Smooth muscle cell (in vitro differentiated cells): ENCODE results near the gene SBSN. TPM values are rescaled to one million over a fixed set of nuclear protein-coding genes. Genes with fewer than 3 reads are reported as not detected.

Source experiments
- DNase-seq: peaks from one replicate; lab custom pipeline; 2025; ENCODE audit not compliant: unreplicated experiment; lab: John Stamatoyannopoulos, UW
- H2AFZ ChIP-seq: fragments of 200-600 bp; sonication (generic); 2 replicates; pipeline ENCODE4 v1.6.0; 2016; ENCODE audit warnings: antibody characterized with exemption, low read depth, mild to moderate bottlenecking
- H3F3A ChIP-seq: fragments of 200-600 bp; sonication (generic); 2 replicates; pipeline ENCODE4 v1.6.0; 2017; ENCODE audit warnings: antibody characterized with exemption, low read depth
- H3K27ac ChIP-seq: fragments of 200-600 bp; sonication (generic); 2 replicates; pipeline ENCODE4 v1.5.1; 2016; ENCODE audit warnings: low read depth, mild to moderate bottlenecking
- H3K27me3 ChIP-seq: fragments of 200-600 bp; sonication (generic); 2 replicates; pipeline ENCODE4 v1.6.1; 2016; ENCODE audit warnings: low read depth, mild to moderate bottlenecking
- H3K36me3 ChIP-seq: fragments of 200-600 bp; sonication (generic); 2 replicates; pipeline ENCODE4 v1.5.1; 2016; ENCODE audit warnings: low read depth
- H3K4me1 ChIP-seq: fragments of 200-600 bp; sonication (generic); 2 replicates; pipeline ENCODE4 v1.5.1; 2016; ENCODE audit warnings: low read depth
- H3K4me2 ChIP-seq: fragments of 200-600 bp; sonication (generic); 2 replicates; pipeline ENCODE4 v1.6.0; 2016; ENCODE audit warnings: mild to moderate bottlenecking
- H3K4me3 ChIP-seq: fragments of 200-600 bp; sonication (generic); 2 replicates; pipeline ENCODE4 v1.5.1; 2016; ENCODE audit warnings: mild to moderate bottlenecking
- H3K79me2 ChIP-seq: fragments of 200-600 bp; sonication (generic); 2 replicates; pipeline ENCODE4 v1.6.0; 2016; ENCODE audit warnings: low read depth, mild to moderate bottlenecking
- H3K9ac ChIP-seq: fragments of 200-600 bp; sonication (generic); 2 replicates; pipeline ENCODE4 v1.6.0; 2016; ENCODE audit warnings: low read depth
- H3K9me3 ChIP-seq: fragments of 200-600 bp; sonication (generic); replicated peaks from 2 replicates; pipeline ENCODE4 v1.5.1; 2016; ENCODE audit warnings: low read depth
- H4K20me1 ChIP-seq: fragments of 200-600 bp; sonication (generic); 2 replicates; pipeline ENCODE4 v1.6.0; 2016; ENCODE audit warnings: low read depth
- WGBS: methylation state at CpG from one replicate; pipeline ENCODE4 v1.1.7; 2016; ENCODE audit warnings: low lambda C conversion rate; 5-methylcytosine and 5-hydroxymethylcytosine counted together
- polyA plus RNA-seq: library from polyadenylated mRNA; unstranded; fragments of >200 nt; fragmentation: Nextera tagmentation; extraction: Ambion mirVana; gene quantifications from 2 replicates; pipeline ENCODE4 v1.2.1, GENCODE V29; 2016
- total RNA-seq: library from RNA; depleted of rRNA; stranded (reverse); fragments of >200 nt; gene quantifications from 2 replicates; pipeline ENCODE4 v1.2.3, GENCODE V29; 2014
- TF ChIP-seq, protein P1 (sequence below): fragments of 200-600 bp; sonication (generic); IDR thresholded peaks from 2 replicates; pipeline ENCODE4 v1.5.1; 2017; ENCODE audit warnings: borderline replicate concordance, mild to moderate bottlenecking, antibody characterized with exemption; ENCODE audit not compliant: insufficient read depth, poor library complexity, severe bottlenecking

The SBSN gene
- total and polyA plus RNA-seq, 2 experiments from 2014 or later = 11.7 to 19.8 TPM

DNA sequence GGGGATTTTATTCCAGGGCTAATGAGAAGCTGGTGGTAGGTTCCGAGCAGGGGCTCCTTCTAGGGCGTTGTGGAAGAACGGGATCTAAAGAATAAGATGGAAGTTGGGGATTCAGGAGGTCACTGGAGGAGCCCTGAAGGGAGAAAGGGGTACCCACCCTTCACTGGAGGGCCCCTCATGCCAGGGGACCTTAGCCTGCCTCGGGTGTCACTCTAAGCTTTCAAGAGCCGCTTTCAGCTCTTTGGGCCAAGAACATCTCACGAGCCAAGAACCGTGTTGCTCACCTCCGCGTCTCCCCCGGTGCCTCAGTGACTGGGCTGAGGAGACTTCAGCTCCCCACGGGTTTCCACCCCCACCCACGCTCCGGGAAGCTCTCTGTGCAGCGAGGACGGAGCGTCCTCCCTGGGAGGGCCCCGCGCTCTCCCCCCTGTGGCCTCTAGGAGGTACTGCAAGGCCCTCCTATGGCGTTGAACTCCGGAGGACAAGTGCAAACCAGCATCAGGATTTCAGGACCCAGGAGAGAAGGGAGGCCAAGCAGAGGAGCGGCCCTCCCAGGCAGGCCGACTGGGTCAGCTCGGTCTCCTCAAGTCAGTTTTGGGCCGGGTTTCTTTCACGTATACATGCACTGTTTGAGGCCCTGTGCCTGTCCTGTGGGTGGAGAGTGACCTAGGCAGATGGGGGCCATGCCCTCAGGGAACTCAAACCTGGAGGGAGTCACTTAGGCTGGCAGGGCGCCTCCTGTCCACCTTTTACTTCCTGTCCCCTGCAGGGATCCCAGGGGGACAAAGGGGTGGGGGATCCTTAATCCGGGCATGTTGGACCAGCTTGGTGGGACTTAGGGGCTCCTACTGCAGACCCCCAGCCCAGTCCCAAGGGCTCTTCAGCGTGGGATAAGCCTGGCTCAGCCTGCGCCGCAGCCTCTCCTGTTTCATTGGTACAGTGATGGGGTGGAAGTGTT lies 32.7 kb downstream of the SBSN start:
- Histone ChIP-seq H3K79me2 (no peaks in the 10 kb centered on the region), H3K27ac (no peak overlapping the region), H3K9ac (no peak overlapping the region), H3K4me1 (no peaks in the 10 kb centered on the region), H3K36me3 (no peaks in the 10 kb centered on the region), H4K20me1 (no peaks in the 10 kb centered on the region), H3K4me2 (peak overlapping the region; percentile 72), H3K9me3 (no peaks in the 10 kb centered on the region), H3K4me3 (no peak overlapping the region), H3K27me3 (no peaks in the 10 kb centered on the region), H3F3A (no peaks in the 10 kb centered on the region), H2AFZ (peak overlapping the region; percentile 33)
- WGBS = 33% methylated on average over 30 of the region's 30 CpGs
- DNase-seq = peak; percentile 17
- TF ChIP-seq, protein P1, sequence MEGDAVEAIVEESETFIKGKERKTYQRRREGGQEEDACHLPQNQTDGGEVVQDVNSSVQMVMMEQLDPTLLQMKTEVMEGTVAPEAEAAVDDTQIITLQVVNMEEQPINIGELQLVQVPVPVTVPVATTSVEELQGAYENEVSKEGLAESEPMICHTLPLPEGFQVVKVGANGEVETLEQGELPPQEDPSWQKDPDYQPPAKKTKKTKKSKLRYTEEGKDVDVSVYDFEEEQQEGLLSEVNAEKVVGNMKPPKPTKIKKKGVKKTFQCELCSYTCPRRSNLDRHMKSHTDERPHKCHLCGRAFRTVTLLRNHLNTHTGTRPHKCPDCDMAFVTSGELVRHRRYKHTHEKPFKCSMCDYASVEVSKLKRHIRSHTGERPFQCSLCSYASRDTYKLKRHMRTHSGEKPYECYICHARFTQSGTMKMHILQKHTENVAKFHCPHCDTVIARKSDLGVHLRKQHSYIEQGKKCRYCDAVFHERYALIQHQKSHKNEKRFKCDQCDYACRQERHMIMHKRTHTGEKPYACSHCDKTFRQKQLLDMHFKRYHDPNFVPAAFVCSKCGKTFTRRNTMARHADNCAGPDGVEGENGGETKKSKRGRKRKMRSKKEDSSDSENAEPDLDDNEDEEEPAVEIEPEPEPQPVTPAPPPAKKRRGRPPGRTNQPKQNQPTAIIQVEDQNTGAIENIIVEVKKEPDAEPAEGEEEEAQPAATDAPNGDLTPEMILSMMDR = peak; percentile 96

DNA sequence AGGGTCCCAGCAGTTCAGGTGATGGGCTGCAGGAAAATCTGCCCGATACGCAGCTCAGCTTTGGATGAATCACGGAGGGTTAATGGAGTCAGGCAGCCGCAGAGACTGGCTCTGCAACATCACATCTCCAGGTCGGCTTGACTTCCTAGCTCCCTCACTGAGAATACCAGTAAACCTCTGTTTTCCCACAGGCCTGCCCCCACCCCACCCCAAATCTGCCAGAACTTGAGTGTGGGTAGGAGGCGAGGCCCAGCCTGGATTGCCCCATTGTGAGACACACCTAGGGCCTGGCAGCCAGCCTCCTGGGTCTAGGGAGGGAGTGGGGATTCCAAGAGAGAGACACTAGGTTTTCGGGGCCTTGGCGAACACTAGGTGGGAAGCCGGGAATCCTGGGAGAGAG lies 34.1 kb downstream of the SBSN start:
- Histone ChIP-seq H3K4me3 (no peak overlapping the region), H3K9ac (no peak overlapping the region), H3K4me2 (no peak overlapping the region), H3K36me3 (no peaks in the 10 kb centered on the region), H4K20me1 (no peaks in the 10 kb centered on the region), H3K79me2 (no peaks in the 10 kb centered on the region), H3K27me3 (no peaks in the 10 kb centered on the region), H3K9me3 (no peaks in the 10 kb centered on the region), H2AFZ (no peak overlapping the region), H3K27ac (no peak overlapping the region), H3K4me1 (no peaks in the 10 kb centered on the region), H3F3A (no peaks in the 10 kb centered on the region)
- 87% methylated on average over 9 of the region's 9 CpGs for WGBS
- TF ChIP-seq, protein P1 = no peak
- DNase-seq = no peak

DNA sequence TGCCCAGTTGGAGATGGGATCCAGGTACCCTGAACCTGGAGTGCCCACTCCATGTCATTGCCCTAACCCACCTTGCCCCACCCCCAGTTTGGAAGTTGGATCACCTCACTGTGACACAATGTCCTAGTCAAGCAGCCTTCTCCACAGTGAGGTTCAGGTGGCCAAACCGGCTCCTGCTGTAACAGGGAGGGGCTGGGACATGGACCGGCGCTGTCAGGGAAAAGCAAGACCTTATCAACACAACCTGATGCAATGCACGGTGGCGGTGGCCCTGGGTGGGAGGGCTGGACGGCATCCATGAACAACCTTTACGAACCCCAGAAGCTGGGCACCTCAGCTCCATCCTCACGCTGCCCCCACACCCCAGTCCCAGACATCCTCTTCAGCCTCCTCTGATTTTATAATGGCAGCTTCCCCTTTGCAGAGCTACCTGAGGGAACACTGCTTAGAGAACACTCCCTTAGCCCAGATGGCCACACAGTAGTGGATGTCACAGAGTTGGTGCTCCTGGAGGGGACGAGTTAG lies 36.2 kb downstream of the SBSN start:
- TF ChIP-seq, protein P1 = no peak
- Histone ChIP-seq H4K20me1 (no peaks in the 10 kb centered on the region), H3K9ac (no peak overlapping the region), H3K27me3 (no peaks in the 10 kb centered on the region), H3K27ac (no peak overlapping the region), H3K9me3 (no peaks in the 10 kb centered on the region), H3K4me2 (no peak overlapping the region), H3K4me1 (no peaks in the 10 kb centered on the region), H2AFZ (no peak overlapping the region), H3K4me3 (no peak overlapping the region), H3F3A (no peaks in the 10 kb centered on the region), H3K36me3 (no peaks in the 10 kb centered on the region), H3K79me2 (no peaks in the 10 kb centered on the region)
- no peak for DNase-seq
- WGBS = 92% methylated on average over 9 of the region's 9 CpGs
